HCT116 (cell line): ENCODE measurements around the gene SMURF1. TPM values are rescaled to one million over a fixed set of nuclear protein-coding genes. Genes with fewer than 3 reads are reported as not detected.

Experiments
- ATAC-seq: fragments of 200-7000 bp; cut with Tn5 transposase; 2 replicates; pipeline ENCODE4 v1.9.1; 2020; ENCODE audit warnings: mild to moderate bottlenecking, moderate library complexity
- BruUV-seq: library from RNA; stranded (reverse); fragments of 400-500 nt; replicated peaks from 2 replicates; lab custom pipeline; 2021; lab: Mats Ljungman, UMichigan
- CTCF ChIA-PET: fragments of 300-600 bp; sonication (Branson Sonifier 250); formaldehyde crosslinking; loops from one replicate; lab custom pipeline; 2021; ENCODE audit warnings: antibody characterized with exemption; lab: Charles Lee
- POLR2A ChIA-PET: fragments of 300-600, 350-600 bp; sonication (Branson Sonifier 250); formaldehyde crosslinking; loops from one replicate; lab custom pipeline; 2021; ENCODE audit warnings: antibody characterized with exemption; lab: Charles Lee
- RAD21 ChIA-PET, 2 experiments: fragments of 300-600 bp; sonication (Branson Sonifier 250); formaldehyde crosslinking; loops; one replicate each; lab custom pipeline; 2023; ENCODE audit warnings: low total read pairs in 2 of 2; ENCODE audit not compliant: uncharacterized antibody in 2 of 2, unreplicated experiment in 2 of 2, low non-redundant PET in 1 of 2; lab: Charles Lee
- DNase-seq: peaks from one replicate; pipeline ENCODE4 v3.0.0-alpha.2; 2010; ENCODE audit warnings: low read depth, low spot score
- H2AFZ ChIP-seq: fragments of 200-600 bp; shearing (Covaris generic), sonication (generic); 2 replicates; pipeline ENCODE4 v1.6.1; 2017; ENCODE audit warnings: low read depth, mixed run types, mixed read lengths, antibody characterized with exemption, low read length; ENCODE audit not compliant: poor library complexity, severe bottlenecking
- H3K27ac ChIP-seq: 2 replicates; pipeline ENCODE4 v1.5.1; 2012; ENCODE audit warnings: low read depth, low read length
- H3K27me3 ChIP-seq: fragments of 200-600 bp; sonication (generic); 2 replicates; pipeline ENCODE4 v1.6.1; 2016; ENCODE audit warnings: mixed run types, low read length, mixed read lengths; ENCODE audit not compliant: insufficient read depth
- H3K36me3 ChIP-seq, 2 experiments: fragments of 200-500 bp in 1 of 2; fragments of 200-600 bp in 1 of 2; sonication (Bioruptor generic) in 1 of 2; sonication (generic) in 1 of 2; 2 replicates each; pipeline versions ENCODE4 v1.5.1 to v1.6.1; 2014 to 2016; ENCODE audit warnings: low read length in 2 of 2, inconsistent platforms in 1 of 2, mixed read lengths in 1 of 2, mixed run types in 1 of 2; ENCODE audit not compliant: insufficient read depth in 2 of 2, control insufficient read depth in 1 of 2
- H3K4me1 ChIP-seq, 2 experiments: fragments of 200-600 bp in 1 of 2; sonication (generic) in 1 of 2; 2 replicates each; pipeline versions ENCODE4 v1.5.1 to v1.6.1; 2012 to 2017; ENCODE audit warnings: low read length in 2 of 2, inconsistent platforms in 1 of 2, mild to moderate bottlenecking in 1 of 2, mixed read lengths in 1 of 2, mixed run types in 1 of 2, moderate library complexity in 1 of 2; ENCODE audit not compliant: insufficient read depth in 2 of 2, control insufficient read depth in 1 of 2
- H3K4me2 ChIP-seq: fragments of 200-600 bp; sonication (generic); 2 replicates; pipeline ENCODE4 v1.6.1; 2017; ENCODE audit warnings: mixed run types, low read length, mixed read lengths
- H3K4me3 ChIP-seq, 2 experiments: fragments of 200-600 bp in 1 of 2; sonication (generic) in 1 of 2; replicated peaks in 1 of 2; 2 replicates each; pipeline ENCODE4 v1.5.1; 2011 to 2016; ENCODE audit warnings: low read length in 2 of 2, control low read depth in 1 of 2, low read depth in 1 of 2, mild to moderate bottlenecking in 1 of 2, mixed read lengths in 1 of 2, mixed run types in 1 of 2
- H3K79me2 ChIP-seq: fragments of 200-600 bp; sonication (generic); 2 replicates; pipeline ENCODE4 v1.6.1; 2017; ENCODE audit warnings: mild to moderate bottlenecking, mixed run types, low read length, moderate library complexity, mixed read lengths; ENCODE audit not compliant: insufficient read depth
- H3K9ac ChIP-seq: fragments of 200-600 bp; sonication (generic); 2 replicates; pipeline ENCODE4 v1.6.1; 2016; ENCODE audit warnings: low read length, mixed read lengths
- H3K9me2 ChIP-seq: fragments of 200-600 bp; sonication (generic), shearing (Covaris generic); 2 replicates; pipeline ENCODE4 v1.6.1; 2017; ENCODE audit warnings: mixed run types, mild to moderate bottlenecking, moderate library complexity; ENCODE audit not compliant: insufficient read depth
- H3K9me3 ChIP-seq, 2 experiments: fragments of 200-500 bp in 1 of 2; fragments of 200-600 bp in 1 of 2; sonication (Bioruptor generic) in 1 of 2; sonication (generic) in 1 of 2; 2 replicates each; pipeline ENCODE4 v1.6.1; 2014 to 2017; ENCODE audit warnings: low read length in 2 of 2, mixed read lengths in 2 of 2, inconsistent platforms in 1 of 2, low read depth in 1 of 2, mild to moderate bottlenecking in 1 of 2, mixed run types in 1 of 2, moderate library complexity in 1 of 2; ENCODE audit not compliant: control insufficient read depth in 1 of 2, insufficient read depth in 1 of 2
- H4K20me1 ChIP-seq: fragments of 200-600 bp; sonication (generic), shearing (Covaris generic); 2 replicates; pipeline ENCODE4 v1.6.1; 2017; ENCODE audit warnings: mixed run types, mild to moderate bottlenecking, moderate library complexity; ENCODE audit not compliant: insufficient read depth
- ATF3 ChIP-seq: IDR thresholded peaks from 2 replicates; pipeline ENCODE4 v1.6.1; 2012
- CEBPB ChIP-seq: IDR thresholded peaks from 2 replicates; pipeline ENCODE4 v1.6.1; 2012; ENCODE audit warnings: low read depth
- EGR1 ChIP-seq: IDR thresholded peaks from 2 replicates; pipeline ENCODE4 v1.6.1; 2012; ENCODE audit warnings: low read depth
- ELF1 ChIP-seq: IDR thresholded peaks from 2 replicates; pipeline ENCODE4 v1.6.1; 2012; ENCODE audit warnings: low read depth, borderline replicate concordance
- JUND ChIP-seq: IDR thresholded peaks from 2 replicates; pipeline ENCODE4 v1.6.1; 2012
- RAD21 ChIP-seq: IDR thresholded peaks from 2 replicates; pipeline ENCODE4 v1.6.1; 2012; ENCODE audit warnings: low read depth, mild to moderate bottlenecking
- SP1 ChIP-seq: IDR thresholded peaks from 2 replicates; pipeline ENCODE4 v1.6.1; 2012; ENCODE audit warnings: low read depth
- SRF ChIP-seq: IDR thresholded peaks from 2 replicates; pipeline ENCODE4 v1.6.1; 2012; ENCODE audit warnings: low read depth
- TCF7L2 ChIP-seq: IDR thresholded peaks from 2 replicates; pipeline ENCODE4 v1.7.0; 2011; ENCODE audit warnings: borderline replicate concordance, inconsistent platforms; ENCODE audit not compliant: insufficient read depth, insufficient read length; ENCODE audit errors: extremely low read depth
- ZBTB33 ChIP-seq: IDR thresholded peaks from 2 replicates; pipeline ENCODE4 v1.6.1; 2011; ENCODE audit warnings: mild to moderate bottlenecking, low read length, moderate library complexity; ENCODE audit not compliant: insufficient replicate concordance; ENCODE audit errors: extremely low read depth
- ZFX ChIP-seq: fragments of 450-650 bp; IDR thresholded peaks from 2 replicates; pipeline ENCODE4 v1.6.1; 2017
- intact Hi-C: fragments of 100-400 bp; cut with micrococcal nuclease; formaldehyde crosslinking; loops from 2 replicates; pipeline ENCODE4 v1.10.0; 2022
- total RNA-seq: library from RNA; stranded (reverse); gene quantifications from one replicate; pipeline ENCODE4 v1.2.1, GENCODE V29; 2021; ENCODE audit not compliant: unreplicated experiment
- TF ChIP-seq, protein P1 (sequence below): IDR thresholded peaks from 2 replicates; pipeline ENCODE4 v1.6.1; 2012; ENCODE audit warnings: low read depth
- TF ChIP-seq, protein P2 (sequence below), 3 experiments: fragments of 200-600 bp in 1 of 3; sonication (generic) in 1 of 3; IDR thresholded peaks in 2 of 3; conservative IDR thresholded peaks in 1 of 3; 2 replicates each; pipeline ENCODE4 v1.5.1; 2012 to 2017; ENCODE audit warnings: low read depth in 2 of 3, low read length in 2 of 3, antibody characterized with exemption in 1 of 3, borderline replicate concordance in 1 of 3, control low read depth in 1 of 3, mild to moderate bottlenecking in 1 of 3, mixed read lengths in 1 of 3, mixed run types in 1 of 3, moderate library complexity in 1 of 3; ENCODE audit not compliant: insufficient read depth in 1 of 3

Gene SMURF1
- total RNA-seq, 1 experiment from 2014 or later: 24.6 TPM

DNA sequence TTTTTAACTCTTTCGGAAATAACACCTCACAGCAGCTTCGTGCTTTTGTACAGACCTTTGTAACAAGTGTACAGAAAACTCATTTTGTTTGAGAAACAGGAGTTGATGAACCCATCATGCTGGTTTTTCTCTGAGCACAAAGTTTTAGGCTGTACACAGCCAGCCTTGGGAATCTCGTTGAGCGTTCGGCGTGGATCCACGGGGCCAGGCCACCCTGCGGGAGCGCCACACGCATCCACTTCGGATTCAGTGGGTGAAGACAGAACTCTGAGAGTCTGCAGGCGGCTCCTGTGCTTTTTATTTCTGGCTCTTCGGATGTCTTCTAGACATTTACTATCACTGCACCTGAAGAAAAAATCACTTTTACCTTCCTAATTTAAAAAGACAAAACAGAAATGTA lies 131.2 kb downstream of the SMURF1 start (continued):
- TF ChIP-seq, protein P1, sequence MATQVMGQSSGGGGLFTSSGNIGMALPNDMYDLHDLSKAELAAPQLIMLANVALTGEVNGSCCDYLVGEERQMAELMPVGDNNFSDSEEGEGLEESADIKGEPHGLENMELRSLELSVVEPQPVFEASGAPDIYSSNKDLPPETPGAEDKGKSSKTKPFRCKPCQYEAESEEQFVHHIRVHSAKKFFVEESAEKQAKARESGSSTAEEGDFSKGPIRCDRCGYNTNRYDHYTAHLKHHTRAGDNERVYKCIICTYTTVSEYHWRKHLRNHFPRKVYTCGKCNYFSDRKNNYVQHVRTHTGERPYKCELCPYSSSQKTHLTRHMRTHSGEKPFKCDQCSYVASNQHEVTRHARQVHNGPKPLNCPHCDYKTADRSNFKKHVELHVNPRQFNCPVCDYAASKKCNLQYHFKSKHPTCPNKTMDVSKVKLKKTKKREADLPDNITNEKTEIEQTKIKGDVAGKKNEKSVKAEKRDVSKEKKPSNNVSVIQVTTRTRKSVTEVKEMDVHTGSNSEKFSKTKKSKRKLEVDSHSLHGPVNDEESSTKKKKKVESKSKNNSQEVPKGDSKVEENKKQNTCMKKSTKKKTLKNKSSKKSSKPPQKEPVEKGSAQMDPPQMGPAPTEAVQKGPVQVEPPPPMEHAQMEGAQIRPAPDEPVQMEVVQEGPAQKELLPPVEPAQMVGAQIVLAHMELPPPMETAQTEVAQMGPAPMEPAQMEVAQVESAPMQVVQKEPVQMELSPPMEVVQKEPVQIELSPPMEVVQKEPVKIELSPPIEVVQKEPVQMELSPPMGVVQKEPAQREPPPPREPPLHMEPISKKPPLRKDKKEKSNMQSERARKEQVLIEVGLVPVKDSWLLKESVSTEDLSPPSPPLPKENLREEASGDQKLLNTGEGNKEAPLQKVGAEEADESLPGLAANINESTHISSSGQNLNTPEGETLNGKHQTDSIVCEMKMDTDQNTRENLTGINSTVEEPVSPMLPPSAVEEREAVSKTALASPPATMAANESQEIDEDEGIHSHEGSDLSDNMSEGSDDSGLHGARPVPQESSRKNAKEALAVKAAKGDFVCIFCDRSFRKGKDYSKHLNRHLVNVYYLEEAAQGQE: no peak
- no peak for TF ChIP-seq ATF3
- no peak for TF ChIP-seq JUND
- no peak for TF ChIP-seq ELF1
- TF ChIP-seq, protein P2, sequence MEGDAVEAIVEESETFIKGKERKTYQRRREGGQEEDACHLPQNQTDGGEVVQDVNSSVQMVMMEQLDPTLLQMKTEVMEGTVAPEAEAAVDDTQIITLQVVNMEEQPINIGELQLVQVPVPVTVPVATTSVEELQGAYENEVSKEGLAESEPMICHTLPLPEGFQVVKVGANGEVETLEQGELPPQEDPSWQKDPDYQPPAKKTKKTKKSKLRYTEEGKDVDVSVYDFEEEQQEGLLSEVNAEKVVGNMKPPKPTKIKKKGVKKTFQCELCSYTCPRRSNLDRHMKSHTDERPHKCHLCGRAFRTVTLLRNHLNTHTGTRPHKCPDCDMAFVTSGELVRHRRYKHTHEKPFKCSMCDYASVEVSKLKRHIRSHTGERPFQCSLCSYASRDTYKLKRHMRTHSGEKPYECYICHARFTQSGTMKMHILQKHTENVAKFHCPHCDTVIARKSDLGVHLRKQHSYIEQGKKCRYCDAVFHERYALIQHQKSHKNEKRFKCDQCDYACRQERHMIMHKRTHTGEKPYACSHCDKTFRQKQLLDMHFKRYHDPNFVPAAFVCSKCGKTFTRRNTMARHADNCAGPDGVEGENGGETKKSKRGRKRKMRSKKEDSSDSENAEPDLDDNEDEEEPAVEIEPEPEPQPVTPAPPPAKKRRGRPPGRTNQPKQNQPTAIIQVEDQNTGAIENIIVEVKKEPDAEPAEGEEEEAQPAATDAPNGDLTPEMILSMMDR (IDR thresholded peaks at IDR 0.05 in 2 of 3, conservative IDR thresholded peaks at IDR 0.05 in 1 of 3; ENCODE audit: borderline replicate concordance in 1 of 3, insufficient read depth in 1 of 3, low read depth in 2 of 3, low read length in 2 of 3): no peak
- no peak for TF ChIP-seq SP1
- TF ChIP-seq EGR1: no peak
- TF ChIP-seq, all 23 proteins: peak for 0

- H3K9me3 ChIP-seq: no peaks in the 10 kb centered on the region
- POLR2A ChIA-PET: no interaction called here
- CTCF ChIA-PET: no interaction called here
- H4K20me1 ChIP-seq: no peaks in the 10 kb centered on the region
- H3K36me3 ChIP-seq: peaks cover 22 to 36% of the 10 kb centered on the region in 2 experiments
- no peak overlapping the region for H3K9ac ChIP-seq
- DNase-seq: no peak
- H3K27me3 ChIP-seq: no peaks in the 10 kb centered on the region
- H3K27ac ChIP-seq: no peak overlapping the region
- H3K4me2 ChIP-seq: no peak overlapping the region
- no peak overlapping the region for H3K4me3 ChIP-seq
- no peaks in the 10 kb centered on the region for H3K4me1 ChIP-seq
- ATAC-seq: no peak
- no peak overlapping the region for H2AFZ ChIP-seq
- intact Hi-C loops: no loop called here
- H3K9me2 ChIP-seq: no peaks in the 10 kb centered on the region
- no TSS peak for BruUV-seq
- H3K79me2 ChIP-seq: no peaks in the 10 kb centered on the region
- RAD21 ChIA-PET: no interaction called here
- TF ChIP-seq, protein P2 (IDR thresholded peaks at IDR 0.05 in 2 of 3, conservative IDR thresholded peaks at IDR 0.05 in 1 of 3; ENCODE audit: borderline replicate concordance in 1 of 3, insufficient read depth in 1 of 3, low read depth in 2 of 3, low read length in 2 of 3): no peak
- TF ChIP-seq ZBTB33: no peak
- no peak for TF ChIP-seq CEBPB
- TF ChIP-seq ELF1: no peak
- no peak for TF ChIP-seq ZFX
- no peak for TF ChIP-seq TCF7L2
- no peak for TF ChIP-seq RAD21
- no peak for TF ChIP-seq SRF
- no peak for TF ChIP-seq JUND
Measured at GRCh38 chr7:99011706-99012404, 132.1 kb downstream of the SMURF1 start.
